T-cell (primary cell): Measurements from ENCODE around the gene PLK3. TPM values are rescaled to one million over a fixed set of nuclear protein-coding genes. Genes with fewer than 3 reads are reported as not detected.

Experiments used
- ATAC-seq, 4 experiments: fragments of 200-7000 bp in 3 of 4; fragments of 150-1000 bp in 1 of 4; cut with Tn5 transposase; replicated peaks in 1 of 4; 1 replicate in 3 of 4; 2 replicates in 1 of 4; pipeline ENCODE4 v1.10.0; 2021; ENCODE audit warnings: moderate library complexity in 3 of 4, mild to moderate bottlenecking in 2 of 4, moderate number of reproducible peaks in 1 of 4
- CTCF ChIA-PET, 2 donors: fragments of 300-600 bp; sonication (Branson Sonifier 250); formaldehyde crosslinking; loops; one replicate each; lab custom pipeline; 2022; ENCODE audit warnings: antibody characterized with exemption in 2 of 2; lab: Charles Lee
- POLR2A ChIA-PET, 2 donors: fragments of 300-600 bp; sonication (Branson Sonifier 250); formaldehyde crosslinking; loops; one replicate each; lab custom pipeline; 2022; ENCODE audit warnings: antibody characterized with exemption in 2 of 2; lab: Charles Lee
- DNase-seq, 35 experiments: peaks; one replicate each; pipeline versions ENCODE4 v3.0.0 to v3.0.0-alpha.2; 2013 to 2023
- H3K27ac ChIP-seq: one replicate; pipeline ENCODE4 v1.5.1; 2013; ENCODE audit warnings: low read length
- H3K27me3 ChIP-seq, 2 experiments: replicated peaks in 1 of 2; 1 replicate in 1 of 2; 2 replicates in 1 of 2; pipeline versions ENCODE4 v1.6.1 to v1.7.0; 2013; ENCODE audit warnings: low read length in 1 of 2, mixed read lengths in 1 of 2; ENCODE audit not compliant: control insufficient read depth in 2 of 2, insufficient read depth in 2 of 2; ENCODE audit errors: extremely low read depth in 1 of 2
- H3K36me3 ChIP-seq, 2 donors: 1 replicate in 1 of 2; 2 replicates in 1 of 2; pipeline versions ENCODE4 v1.6.1 to v1.7.0; 2013; ENCODE audit warnings: low read length in 1 of 2; ENCODE audit not compliant: control insufficient read depth in 2 of 2, insufficient read depth in 1 of 2; ENCODE audit errors: extremely low read depth in 1 of 2
- H3K4me1 ChIP-seq, 2 experiments: 1 replicate in 1 of 2; 2 replicates in 1 of 2; pipeline versions ENCODE4 v1.6.1 to v1.7.0; 2013; ENCODE audit warnings: low read length in 2 of 2, mixed read lengths in 1 of 2; ENCODE audit not compliant: insufficient read depth in 2 of 2, control insufficient read depth in 1 of 2; ENCODE audit errors: extremely low read depth in 1 of 2
- H3K4me3 ChIP-seq, 2 donors: 1 replicate in 1 of 2; 2 replicates in 1 of 2; pipeline versions ENCODE4 v1.5.1 to v1.7.0; 2013; ENCODE audit warnings: mild to moderate bottlenecking in 2 of 2, low read length in 1 of 2, moderate library complexity in 1 of 2; ENCODE audit not compliant: control insufficient read depth in 1 of 2; ENCODE audit errors: extremely low read depth in 1 of 2
- H3K9me3 ChIP-seq: 2 replicates; pipeline ENCODE4 v1.7.0; 2013
- H3K27ac Mint-ChIP-seq, 2 donors: one replicate each; pipeline ENCODE4 v1.8.0; 2020 to 2021; ENCODE audit warnings: mild to moderate bottlenecking in 2 of 2, mixed read lengths in 2 of 2
- H3K27me3 Mint-ChIP-seq, 2 donors: one replicate each; pipeline ENCODE4 v1.8.0; 2021 to 2022; ENCODE audit warnings: mixed read lengths in 2 of 2
- H3K36me3 Mint-ChIP-seq: one replicate; pipeline ENCODE4 v1.8.0; 2021; ENCODE audit warnings: mixed read lengths
- H3K4me1 Mint-ChIP-seq, 3 donors: one replicate each; pipeline ENCODE4 v1.8.0; 2020 to 2022; ENCODE audit warnings: mixed read lengths in 3 of 3, mild to moderate bottlenecking in 1 of 3
- H3K4me3 Mint-ChIP-seq, 3 donors: one replicate each; pipeline ENCODE4 v1.8.0; 2020 to 2022; ENCODE audit warnings: mild to moderate bottlenecking in 3 of 3, mixed read lengths in 3 of 3, moderate library complexity in 3 of 3
- H3K9me3 Mint-ChIP-seq, 3 donors: one replicate each; pipeline ENCODE4 v1.8.0; 2020 to 2022; ENCODE audit warnings: mixed read lengths in 3 of 3
- WGBS: methylation state at CpG from one replicate; pipeline ENCODE4 v1.1.5; 2013; ENCODE audit warnings: missing lambda C conversion rate; ENCODE audit not compliant: insufficient coverage; 5-methylcytosine and 5-hydroxymethylcytosine counted together
- total RNA-seq, 35 experiments: library from RNA in 6 of 35; stranded (reverse) in 6 of 35; fragments of 120-200 nt in 1 of 35; gene quantifications; one replicate each; pipeline versions ENCODE4 v1.2.1 to v1.2.4 and lab custom pipeline; 2013 to 2026

PLK3 gene
- total RNA-seq, 5 donors from 2014 or later (not counting 1 experiment from before 2014, with no cell fraction given): 124 to 453 (median 136) TPM

GRCh38 chr1:44806704-44807363 is 6.7 kb downstream of the PLK3 start, which contains the start of gene DYNLT4:
DYNLT4 (minus strand) TSS chr1:44807351; CDS start chr1:44806668, 683 bp downstream.
- H3K4me1 Mint-ChIP-seq: peaks cover 87 to 92% (median 87%) of the 10 kb centered on the region in 3 donors
- H3K27ac Mint-ChIP-seq: peak within 1 kb of the TSS; percentile 99
- Histone ChIP-seq H3K9me3 (no peaks in the 10 kb centered on the region), H3K27ac (peak within 1 kb of the TSS; percentile 98), H3K4me3 (peak within 1 kb of the TSS; percentile 16 to 35), H3K27me3 (no peaks in the 10 kb centered on the region), H3K36me3 (peaks cover 16 to 50% of the 10 kb centered on the region in 2 donors), H3K4me1 (peaks cover 67 to 92% of the 10 kb centered on the region in 2 experiments)
- no peaks in the 10 kb centered on the region for H3K27me3 Mint-ChIP-seq
- H3K9me3 Mint-ChIP-seq: no peaks in the 10 kb centered on the region
- H3K4me3 Mint-ChIP-seq: peak within 1 kb of the TSS; percentile 61 to 85 (median 68)
- H3K36me3 Mint-ChIP-seq: peaks cover 41% of the 10 kb centered on the region
- ATAC-seq (peak; percentile 0 to 4 (median 0)), DNase-seq (peak in 2 of 35 experiments; percentile 32 to 41)
- WGBS: 91% methylated on average over 5 of the region's 7 CpGs
- POLR2A ChIA-PET: interaction anchor here (0.5 to 3.9 kb wide), 3 partner anchors 12 to 168 kb away, joined by 3 to 35 read pairs (median 7); no protein-coding TSS in a partner anchor
- CTCF ChIA-PET: no interaction called here

- peaks cover 35% of the 10 kb centered on the region for H3K36me3 Mint-ChIP-seq
- CTCF ChIA-PET: no interaction called here
- Histone ChIP-seq H3K27ac (peak overlapping the region; percentile 98), H3K27me3 (no peaks in the 10 kb centered on the region), H3K4me3 (peak overlapping the region; percentile 16 to 35), H3K4me1 (peaks cover 60 to 92% of the 10 kb centered on the region in 2 experiments), H3K9me3 (no peaks in the 10 kb centered on the region), H3K36me3 (peaks cover 16 to 44% of the 10 kb centered on the region in 2 donors)
- 3% methylated on average over 7 of the region's 16 CpGs for WGBS
- DNase-seq (peak; percentile 81 to 97 (median 91)), ATAC-seq (peak; percentile 61 to 74 (median 70))
- peak overlapping the region; percentile 61 to 85 (median 68) for H3K4me3 Mint-ChIP-seq
- H3K4me1 Mint-ChIP-seq: peaks cover 85 to 92% (median 87%) of the 10 kb centered on the region in 3 donors
- POLR2A ChIA-PET: interaction anchor here (0.5 to 3.9 kb wide), 4 partner anchors 11 to 496 kb away, joined by 3 to 51 read pairs (median 20); no protein-coding TSS in a partner anchor
- no peaks in the 10 kb centered on the region for H3K9me3 Mint-ChIP-seq
- H3K27me3 Mint-ChIP-seq: no peaks in the 10 kb centered on the region
- peak overlapping the region; percentile 99 for H3K27ac Mint-ChIP-seq
Measured at GRCh38 chr1:44807364-44808062, 7.3 kb downstream of the PLK3 start.

GRCh38 chr1:44808063-44808937 is 8.1 kb downstream of the PLK3 start, which contains the start of gene BTBD19:
BTBD19 (plus strand) TSS chr1:44808523; CDS start chr1:44808821, 298 bp downstream.
- POLR2A ChIA-PET: interaction anchor here (0.5 to 3.9 kb wide), 11 partner anchors 7 to 496 kb away, joined by 3 to 51 read pairs (median 7); partner anchors contain the start of genes PLK3 (in 2 of the 2), RNU5D-1 (in 1 of the 2) and RPS8 (in 1 of the 2)
- Histone ChIP-seq H3K4me3 (peak within 1 kb of the TSS; percentile 16 to 35), H3K4me1 (peaks cover 60 to 92% of the 10 kb centered on the region in 2 experiments), H3K27ac (peak within 1 kb of the TSS; percentile 98), H3K9me3 (no peaks in the 10 kb centered on the region), H3K36me3 (peaks cover 16 to 36% of the 10 kb centered on the region in 2 donors), H3K27me3 (no peaks in the 10 kb centered on the region)
- 34% methylated on average over 19 of the region's 23 CpGs for WGBS
- H3K27ac Mint-ChIP-seq: peak within 1 kb of the TSS; percentile 99
- H3K36me3 Mint-ChIP-seq: peaks cover 27% of the 10 kb centered on the region
- no peaks in the 10 kb centered on the region for H3K27me3 Mint-ChIP-seq
- H3K9me3 Mint-ChIP-seq: no peaks in the 10 kb centered on the region
- ATAC-seq (peak; percentile 10 to 25 (median 15)), DNase-seq (peak in 13 of 35 experiments; percentile 26 to 80 (median 39))
- CTCF ChIA-PET: interaction anchor here (0.5 to 2.8 kb wide), 5 partner anchors 8 to 501 kb away, joined by 4 to 22 read pairs (median 6); partner anchors contain the start of gene PLK3 (in 1 of the 2)
- peak within 1 kb of the TSS; percentile 61 to 85 (median 68) for H3K4me3 Mint-ChIP-seq
- H3K4me1 Mint-ChIP-seq: peaks cover 77 to 88% (median 79%) of the 10 kb centered on the region in 3 donors

- Histone ChIP-seq H3K36me3 (peaks cover 11 to 27% of the 10 kb centered on the region in 2 donors), H3K27me3 (no peaks in the 10 kb centered on the region), H3K4me1 (peaks cover 60 to 91% of the 10 kb centered on the region in 2 experiments), H3K4me3 (peak overlapping the region; percentile 6 to 25), H3K9me3 (no peaks in the 10 kb centered on the region), H3K27ac (peak overlapping the region; percentile 98)
- peaks cover 20% of the 10 kb centered on the region for H3K36me3 Mint-ChIP-seq
- CTCF ChIA-PET: interaction anchor here (0.5 to 2.8 kb wide), 9 partner anchors 8 to 500 kb away, joined by 3 to 22 read pairs (median 5); partner anchors contain the start of gene PLK3 (in 1 of the 2)
- no peaks in the 10 kb centered on the region for H3K9me3 Mint-ChIP-seq
- no peaks in the 10 kb centered on the region for H3K27me3 Mint-ChIP-seq
- H3K27ac Mint-ChIP-seq: peak overlapping the region; percentile 99
- H3K4me1 Mint-ChIP-seq: peaks cover 74 to 86% (median 77%) of the 10 kb centered on the region in 3 donors
- DNase-seq: peak; percentile 64 to 93 (median 87)
- 7% methylated on average over 3 of the region's 6 CpGs for WGBS
- POLR2A ChIA-PET: interaction anchor here (0.5 to 3.9 kb wide), 14 partner anchors 8 to 683 kb away, joined by 3 to 51 read pairs (median 6); partner anchors contain the start of genes PLK3 (in 2 of the 2), RNU5D-1 (in 1 of the 2) and RPS8 (in 1 of the 2)
- peak; percentile 57 to 60 (median 58) for ATAC-seq
- H3K4me3 Mint-ChIP-seq: peak overlapping the region; percentile 61 to 85 (median 63)
Measured at GRCh38 chr1:44808938-44809917, 9.1 kb downstream of the PLK3 start.
